HG03135 (cell line): ENCODE measurements around the gene ARVCF.

Experiments used
- ATAC-seq: cut with Tn5 transposase; IDR thresholded peaks from one replicate; pipeline ENCODE4 v1.9.1; 2021; ENCODE audit warnings: mild to moderate bottlenecking, moderate library complexity; ENCODE audit not compliant: unreplicated experiment

Gene ARVCF

DNA sequence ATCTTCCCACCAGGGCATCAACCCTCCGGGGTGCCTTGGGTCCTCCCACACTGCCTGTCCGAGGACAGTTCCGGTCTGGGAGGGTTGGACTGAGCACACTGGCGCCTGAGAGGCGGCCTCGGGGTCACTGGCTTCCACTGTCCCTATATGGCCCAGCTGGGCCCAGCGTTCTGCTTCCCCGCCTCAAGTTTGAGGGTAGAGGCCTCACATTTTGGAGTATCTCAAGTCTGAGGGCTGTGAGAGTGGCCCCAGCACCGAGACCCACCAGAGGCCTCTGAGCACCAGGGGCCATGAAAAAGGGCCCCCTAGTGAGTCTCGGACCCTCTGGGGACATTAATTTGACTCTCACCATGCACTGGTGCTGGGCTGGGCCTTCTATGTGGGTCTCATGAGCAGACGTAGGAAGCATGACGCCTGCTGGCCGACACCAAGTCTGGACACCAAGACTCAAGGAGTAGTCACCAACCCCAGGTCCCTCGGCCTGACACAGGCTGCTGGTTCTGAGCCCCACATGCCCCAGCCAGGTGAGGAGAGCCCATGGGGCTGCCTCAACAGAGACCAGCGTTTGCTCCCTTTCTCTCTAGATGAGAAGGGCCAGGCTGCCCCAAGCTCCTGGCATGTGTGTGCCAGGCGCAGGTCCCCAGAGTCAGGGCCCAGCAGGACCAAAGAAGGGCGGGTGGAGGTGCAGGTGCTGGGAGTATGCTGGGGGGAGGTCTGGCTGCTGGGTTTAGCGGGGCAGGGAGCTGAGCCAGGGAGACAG lies 27.5 kb downstream of the ARVCF start:
- ATAC-seq = no peak

DNA sequence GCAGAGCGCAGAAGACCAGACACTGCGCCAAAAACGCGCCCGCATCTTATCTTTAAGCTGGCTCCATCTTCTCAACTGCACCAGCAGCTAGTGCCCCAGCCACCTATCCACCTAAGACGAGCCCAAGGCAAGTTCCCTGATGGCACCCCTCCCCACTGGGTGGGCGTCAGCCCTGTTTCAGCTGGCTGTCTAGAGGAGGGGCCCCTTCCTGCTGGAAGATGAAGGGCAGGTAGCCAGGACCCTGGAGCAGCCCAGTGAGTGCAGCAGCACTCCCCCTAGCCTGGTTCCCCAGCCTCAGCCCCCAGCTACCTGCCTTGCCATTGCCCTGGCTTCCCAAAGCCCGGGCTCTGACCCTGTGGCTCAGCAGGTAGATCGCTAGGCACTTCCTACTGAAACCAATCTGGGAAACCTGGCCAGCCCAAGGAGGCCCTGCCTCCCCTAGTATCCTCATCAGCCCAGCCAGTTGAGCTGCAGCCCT lies 28.3 kb downstream of the ARVCF start:
- no peak for ATAC-seq

DNA sequence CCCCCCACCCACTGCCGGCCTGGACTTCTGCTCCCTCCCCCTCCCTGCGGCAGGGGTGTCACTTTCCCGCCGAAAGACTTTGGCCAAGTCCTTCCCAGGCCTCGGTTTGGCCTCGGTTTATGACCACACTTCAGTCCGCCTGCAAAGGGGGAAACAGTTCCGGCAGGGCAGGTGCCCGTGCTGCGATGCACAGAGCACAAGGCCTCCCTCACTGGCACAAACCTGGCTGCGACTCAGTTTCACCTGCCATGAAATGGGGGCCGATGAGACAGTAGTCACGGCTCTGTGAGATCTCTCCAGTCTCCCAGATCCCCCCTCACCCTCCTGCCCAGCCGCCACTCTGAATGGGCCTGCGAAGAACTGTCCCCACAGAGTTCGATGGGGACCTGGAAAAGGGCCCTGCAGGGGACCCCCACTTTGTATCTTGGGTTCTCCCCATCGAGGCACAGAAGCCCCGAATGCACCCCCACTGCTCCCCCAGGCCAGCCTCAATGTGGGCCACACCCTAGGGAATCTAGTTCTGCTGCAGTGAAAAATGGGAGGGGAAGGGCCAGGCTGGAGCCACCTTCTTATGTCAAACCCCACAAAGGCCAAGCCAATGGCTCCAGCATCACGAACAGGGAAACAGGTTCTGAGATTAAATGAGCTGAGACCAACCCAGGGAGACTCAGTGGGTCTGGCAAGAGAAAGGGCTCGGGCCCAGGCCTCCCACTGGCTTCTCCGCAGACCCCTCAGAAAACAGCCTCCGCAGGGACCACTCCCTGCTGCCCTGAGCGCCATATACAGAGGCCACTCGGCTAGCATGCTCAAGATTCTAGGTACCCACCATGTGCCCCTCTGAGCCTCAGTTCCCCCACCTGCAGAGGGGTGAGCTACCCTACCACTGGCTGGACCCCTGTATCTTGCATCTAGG lies 29.0 kb downstream of the ARVCF start:
- ATAC-seq = no peak

DNA sequence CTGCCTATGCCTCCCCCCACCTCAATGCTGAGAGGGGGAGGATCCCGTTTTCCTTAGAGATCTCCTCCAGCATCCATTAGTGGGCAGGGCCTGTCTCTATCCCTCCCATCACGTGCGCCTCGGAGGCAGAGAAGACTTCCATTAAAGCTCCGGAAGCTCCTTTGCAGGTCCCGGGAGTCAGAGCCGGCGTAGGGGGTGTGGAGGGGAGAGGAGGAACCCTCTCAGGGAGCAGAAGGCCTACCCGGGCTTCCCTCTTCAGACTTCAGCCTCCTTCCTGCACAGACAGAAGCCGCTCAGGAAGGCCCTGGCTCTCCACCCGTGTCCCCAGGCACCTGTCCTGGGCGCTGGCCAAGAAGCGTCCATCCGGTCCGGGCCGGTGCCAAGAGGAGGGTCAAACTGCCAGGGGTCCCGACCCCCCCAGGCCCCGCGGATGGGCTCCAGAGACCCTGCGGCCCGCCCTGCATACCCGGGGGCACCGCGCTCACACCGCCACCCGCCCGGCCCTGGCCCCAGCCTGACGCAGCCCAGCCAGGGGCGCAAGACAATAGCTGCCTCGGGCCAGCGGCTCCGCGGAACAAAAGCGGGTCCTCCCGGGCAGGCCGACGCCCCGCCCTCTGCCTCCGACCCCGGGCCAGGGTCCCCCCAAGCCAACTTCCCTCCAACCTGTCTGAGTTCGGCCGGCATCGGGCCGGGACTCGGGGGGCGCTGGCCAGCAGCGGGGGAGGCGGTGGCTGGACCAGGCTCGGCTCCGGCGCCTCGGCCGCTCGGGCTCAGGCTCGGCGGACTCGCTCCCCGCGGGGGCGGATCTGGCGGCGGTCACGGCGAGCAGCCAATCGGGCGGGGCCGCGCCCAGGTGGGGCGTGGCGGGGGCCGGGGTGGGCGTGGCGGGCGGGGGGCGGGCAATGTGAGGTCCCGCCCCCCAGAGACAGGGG lies 29.9 kb downstream of the ARVCF start:
- ATAC-seq = peak; percentile 58

DNA sequence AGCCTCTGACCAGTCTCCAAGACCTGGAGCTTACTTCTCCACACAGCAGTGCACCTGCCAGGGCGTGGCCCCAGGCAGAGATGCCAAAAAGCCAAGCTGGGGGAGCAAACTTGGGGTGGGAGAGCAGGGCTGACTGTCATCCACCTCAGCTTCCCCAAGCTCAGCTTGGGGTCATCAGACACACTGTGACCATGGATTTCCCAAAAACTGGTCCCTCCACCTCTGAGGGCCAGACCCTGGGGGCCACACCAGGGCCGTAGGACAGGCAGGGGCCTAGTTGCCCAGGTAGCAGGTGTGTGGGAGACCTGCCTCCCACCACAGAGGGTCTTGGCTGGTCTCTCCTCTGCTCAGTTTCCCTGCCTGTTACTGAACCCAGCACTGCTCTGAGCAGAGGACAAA lies 30.6 kb downstream of the ARVCF start:
- no peak for ATAC-seq

DNA sequence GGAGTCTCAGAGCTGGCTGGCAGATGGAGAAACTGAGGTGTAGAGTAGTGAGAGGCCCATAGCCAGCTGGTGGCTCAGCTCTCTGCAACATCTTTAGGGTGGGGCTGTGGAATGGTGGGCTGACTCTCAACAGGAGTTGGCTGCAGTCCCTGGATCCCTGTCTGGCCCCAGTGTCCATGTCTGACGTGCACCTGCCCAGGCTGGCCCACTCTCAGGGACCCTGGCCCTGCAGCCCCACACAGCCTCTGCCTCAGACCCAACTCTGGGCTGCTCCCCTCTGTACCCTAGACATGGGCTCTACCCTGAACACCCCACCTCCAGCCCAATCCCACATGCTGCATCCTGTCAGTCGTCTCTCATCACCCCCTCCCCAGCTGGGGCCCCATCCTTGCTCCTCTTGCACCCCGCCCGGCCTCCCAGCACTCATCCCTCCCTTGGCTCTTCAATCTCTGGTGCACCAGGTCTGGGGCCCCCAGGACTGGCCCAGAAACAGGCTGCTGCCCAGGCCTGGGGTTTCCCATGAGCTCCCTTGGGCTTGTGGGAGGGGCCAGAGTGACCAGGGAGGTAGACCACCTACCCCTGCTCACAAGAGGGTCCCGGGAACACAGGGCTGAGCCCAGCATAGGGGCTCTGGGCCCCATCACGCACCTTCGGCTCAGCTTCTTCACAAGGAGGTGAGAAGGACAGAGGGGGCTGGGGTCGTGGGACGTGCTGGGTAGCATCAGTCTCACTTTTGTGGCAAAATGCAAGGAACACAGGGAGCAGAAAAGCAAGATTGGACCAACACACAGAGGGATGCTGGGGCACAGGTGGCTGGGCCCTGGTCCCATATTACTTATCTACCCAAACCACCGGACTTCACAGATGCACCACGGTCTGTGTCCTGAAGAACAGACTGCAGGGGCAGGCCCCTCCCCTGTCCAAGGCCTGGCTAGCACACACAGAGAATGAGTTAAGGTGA lies 31.5 kb downstream of the ARVCF start:
- no peak for ATAC-seq

DNA sequence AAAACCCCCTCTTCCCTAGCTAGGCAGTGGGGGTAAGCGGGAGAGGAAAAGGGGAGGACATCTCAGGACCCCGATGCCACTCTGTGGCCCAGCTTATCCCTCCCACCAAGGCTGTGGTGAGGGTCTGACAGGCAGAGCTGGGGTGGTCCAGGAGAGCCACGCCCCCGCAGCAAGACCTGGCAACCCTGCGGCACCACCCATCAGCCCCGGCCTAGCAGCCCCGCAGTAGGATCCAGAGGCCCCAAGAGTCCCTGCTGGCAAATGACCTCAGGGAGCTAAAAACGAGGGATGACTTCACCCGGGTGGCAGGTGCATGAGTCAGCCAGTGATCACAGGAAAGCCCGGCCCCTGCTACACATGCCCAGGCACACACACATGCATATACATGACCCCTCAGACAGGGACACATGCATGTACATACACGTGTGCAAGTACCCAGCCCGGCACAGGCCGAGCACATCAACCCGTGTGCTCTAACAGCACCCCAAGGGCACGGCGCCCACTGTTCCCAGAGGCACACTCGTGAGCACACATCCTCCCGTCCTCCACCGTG lies 32.3 kb downstream of the ARVCF start:
- no peak for ATAC-seq

DNA sequence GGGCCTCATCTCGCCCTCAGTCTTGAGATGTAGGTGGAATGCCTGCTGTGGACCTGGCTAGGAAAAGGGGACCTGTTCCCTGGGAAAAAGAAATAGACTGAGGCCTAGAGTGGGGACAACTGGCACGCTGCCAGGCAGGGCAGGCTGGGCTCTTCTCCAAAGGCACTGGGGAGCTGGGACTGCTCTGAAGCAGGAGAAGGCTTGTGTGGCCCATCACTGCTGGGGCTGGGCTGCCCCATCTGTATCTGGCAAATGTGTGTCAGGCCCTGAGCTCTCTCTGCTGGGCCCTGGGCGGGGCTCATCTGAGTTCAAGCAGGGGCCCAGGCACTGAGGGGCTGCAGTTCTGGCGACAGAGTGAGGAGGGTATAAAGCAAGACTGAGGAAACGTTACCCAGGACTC lies 32.9 kb downstream of the ARVCF start:
- no peak for ATAC-seq

DNA sequence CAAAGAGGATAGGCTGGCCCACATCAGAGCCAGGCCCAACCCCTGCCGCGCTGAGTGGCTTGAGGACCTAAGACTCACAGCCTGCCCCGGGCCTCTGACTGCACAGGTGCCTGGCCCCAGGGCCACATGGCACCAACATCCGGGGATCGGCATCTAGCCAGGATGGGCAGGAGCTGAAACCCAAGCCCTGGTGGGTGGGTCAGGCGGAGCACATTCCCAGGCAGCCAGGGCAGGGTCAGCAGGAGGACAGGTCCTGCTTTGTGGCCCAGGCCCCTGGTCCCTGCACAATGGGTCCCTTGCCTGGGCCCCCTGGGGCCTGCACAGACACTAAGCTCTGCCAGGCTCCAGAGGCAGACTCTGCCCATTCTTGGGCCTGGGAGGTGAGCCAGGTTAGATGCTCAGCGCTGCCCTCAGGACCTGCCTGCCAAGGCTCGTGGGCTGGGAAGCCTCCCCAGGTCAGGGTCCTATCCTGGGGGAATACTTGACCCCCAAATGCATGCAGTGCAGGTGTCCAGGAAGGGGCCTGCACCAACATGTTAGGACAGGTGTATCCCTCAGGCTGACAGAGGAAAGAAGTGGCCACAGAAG lies 33.5 kb downstream of the ARVCF start:
- ATAC-seq = no peak

DNA sequence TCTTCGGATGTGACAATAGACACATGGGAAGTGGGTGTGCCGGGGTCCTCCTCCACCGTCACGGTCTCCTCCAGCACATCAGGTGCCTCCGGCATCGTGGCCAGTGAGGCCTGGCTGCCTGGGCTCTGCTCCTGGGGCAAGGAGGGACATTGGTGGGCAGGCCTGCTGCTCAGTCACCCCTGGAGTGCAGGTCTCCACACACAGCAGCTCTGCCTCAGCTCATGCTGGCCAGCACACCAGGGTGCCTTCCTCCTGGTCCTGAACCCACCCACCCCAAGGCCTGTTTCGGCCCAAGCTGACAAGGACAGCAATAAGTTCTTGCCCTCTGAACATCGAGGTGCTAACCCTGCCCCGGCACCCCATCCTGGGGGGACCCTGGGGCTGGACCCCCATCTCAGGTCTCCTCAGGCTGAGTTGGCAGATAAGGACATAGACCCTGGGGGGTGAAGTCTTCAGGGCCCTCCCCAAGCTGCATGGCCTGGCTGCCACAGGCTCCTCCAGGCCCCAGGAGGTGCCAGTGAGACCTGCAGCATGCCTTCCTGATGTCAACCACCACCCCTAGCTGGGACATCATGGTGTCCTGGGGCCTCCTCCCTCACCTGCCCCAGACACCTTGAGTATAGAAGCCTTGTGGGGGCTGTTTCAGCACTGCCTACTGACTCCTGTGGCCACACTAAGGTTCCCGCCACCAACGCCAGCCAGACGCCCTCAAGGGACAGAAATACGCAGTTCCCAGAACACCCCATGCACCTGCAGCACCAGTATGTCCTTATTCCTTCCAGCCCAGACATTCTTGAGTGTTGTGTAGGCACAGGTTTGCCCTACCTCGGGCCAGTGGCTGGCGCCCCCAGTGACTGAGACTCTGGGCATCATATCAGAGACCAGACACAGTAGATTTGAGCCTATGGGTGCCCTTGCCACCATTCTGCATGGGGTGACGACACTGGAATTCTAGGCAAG lies 34.4 kb downstream of the ARVCF start:
- ATAC-seq = no peak

DNA sequence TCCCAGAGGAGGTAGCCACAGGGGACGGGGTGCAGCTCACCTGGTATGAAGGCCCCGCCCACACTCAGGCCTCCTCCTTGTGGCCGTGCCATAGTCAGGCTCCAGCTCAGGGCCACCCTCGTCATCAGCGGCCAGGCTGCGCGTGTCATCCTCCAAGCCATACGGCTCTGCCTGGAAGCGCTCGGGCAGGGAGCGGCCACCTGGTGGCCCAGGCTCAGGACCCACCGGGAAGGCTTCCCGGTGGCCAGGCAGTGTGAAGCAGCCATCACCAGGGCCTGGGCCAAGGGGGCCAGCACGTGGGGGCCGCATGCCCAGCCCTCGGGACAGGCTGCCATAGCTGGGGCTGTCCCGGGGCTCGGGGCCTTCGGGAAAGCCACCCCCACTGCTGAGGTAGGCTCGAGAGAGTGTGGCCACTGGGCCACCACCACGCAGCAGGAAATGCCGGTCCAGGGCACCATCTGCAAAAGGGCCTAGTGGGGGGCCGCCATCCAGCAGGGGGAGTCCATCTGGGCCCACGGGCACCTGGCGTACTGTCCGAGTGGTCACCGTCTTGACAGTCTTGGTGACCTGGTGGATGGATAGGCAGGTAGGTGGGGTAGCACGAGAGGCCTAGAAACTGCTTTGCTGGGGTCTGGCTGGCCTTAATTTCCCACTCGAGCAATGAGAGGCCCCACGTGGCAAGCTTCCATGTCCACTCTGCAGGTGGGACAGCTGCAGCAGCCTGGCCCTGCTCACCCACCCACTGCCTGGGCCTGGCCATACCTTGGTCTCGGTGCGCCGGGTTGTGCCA lies 35.3 kb downstream of the ARVCF start:
- no peak for ATAC-seq

DNA sequence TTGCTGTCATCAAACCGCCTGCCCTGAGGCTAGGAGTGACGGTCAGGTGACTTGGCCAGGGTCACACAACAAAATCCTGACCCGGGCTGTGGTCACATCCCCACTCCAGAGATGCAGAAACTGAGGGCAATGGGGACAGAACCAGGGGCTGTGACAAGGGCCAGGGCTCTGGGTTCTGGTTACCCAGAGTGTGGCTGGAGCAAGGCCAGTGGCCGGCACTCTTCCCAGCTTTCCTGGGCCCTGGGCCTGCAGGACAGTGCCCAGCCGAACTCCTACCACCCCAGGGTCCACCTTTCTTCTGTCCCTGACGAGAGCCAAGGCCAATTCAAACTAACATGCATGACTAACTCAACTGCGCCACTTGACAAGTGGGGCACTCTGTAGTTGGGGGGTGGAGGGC lies 35.9 kb downstream of the ARVCF start:
- no peak for ATAC-seq

DNA sequence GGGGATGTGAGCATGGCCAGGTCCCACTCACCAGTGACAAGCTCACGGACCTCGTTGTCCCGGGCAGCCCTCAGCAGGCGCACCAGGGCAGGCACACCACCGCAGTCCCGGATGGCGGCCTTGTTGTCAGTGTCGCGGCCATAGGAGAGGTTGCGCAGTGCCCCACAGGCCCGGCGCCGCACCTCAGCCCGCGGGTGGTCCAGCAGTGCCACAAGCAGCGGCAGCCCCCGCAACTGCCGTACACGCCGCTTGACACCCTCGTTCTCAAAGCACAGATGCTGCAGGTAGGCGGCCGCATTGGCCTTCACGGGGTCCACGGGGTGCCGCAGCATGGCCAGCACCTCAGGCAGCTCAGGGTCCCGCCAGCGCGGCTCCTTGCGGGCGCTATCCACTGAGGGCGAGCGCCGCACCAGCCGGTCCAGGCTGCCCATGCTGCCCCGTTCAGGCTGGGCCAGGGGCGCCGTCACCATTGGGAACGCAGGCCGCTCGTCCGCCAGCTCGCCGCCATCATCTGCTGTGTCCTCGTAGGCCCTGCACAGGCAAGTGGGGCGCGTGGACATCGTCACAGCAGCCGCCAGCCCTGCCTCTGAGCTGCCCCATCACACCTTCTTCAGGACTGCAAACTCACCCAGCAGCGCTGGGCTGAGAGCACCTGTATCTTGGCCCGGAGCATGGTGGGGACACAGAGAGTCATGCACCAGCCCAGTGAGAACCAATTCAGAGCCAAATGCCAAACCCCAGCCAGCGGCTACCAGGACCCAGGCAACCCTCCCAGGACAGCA lies 36.7 kb downstream of the ARVCF start:
- ATAC-seq = no peak

DNA sequence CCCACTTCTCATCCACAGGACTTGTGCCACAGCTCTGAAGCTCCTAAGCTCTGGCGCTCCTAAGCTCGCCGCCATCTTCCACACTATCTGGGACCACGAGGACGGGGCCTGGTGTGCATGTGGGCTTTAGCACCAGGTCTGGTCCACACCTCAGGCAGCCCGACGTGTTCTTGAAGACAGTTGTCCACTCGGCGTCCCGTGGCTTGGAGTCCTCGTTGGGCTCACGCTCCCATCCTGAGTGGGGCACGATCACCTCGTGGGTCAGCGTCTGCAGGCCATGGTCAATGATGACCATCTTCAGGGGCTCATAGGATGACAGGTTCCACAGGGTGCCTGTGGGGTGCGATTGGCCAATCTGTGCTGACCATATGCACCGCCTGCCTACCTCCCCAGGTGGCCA lies 37.9 kb downstream of the ARVCF start:
- no peak for ATAC-seq

DNA sequence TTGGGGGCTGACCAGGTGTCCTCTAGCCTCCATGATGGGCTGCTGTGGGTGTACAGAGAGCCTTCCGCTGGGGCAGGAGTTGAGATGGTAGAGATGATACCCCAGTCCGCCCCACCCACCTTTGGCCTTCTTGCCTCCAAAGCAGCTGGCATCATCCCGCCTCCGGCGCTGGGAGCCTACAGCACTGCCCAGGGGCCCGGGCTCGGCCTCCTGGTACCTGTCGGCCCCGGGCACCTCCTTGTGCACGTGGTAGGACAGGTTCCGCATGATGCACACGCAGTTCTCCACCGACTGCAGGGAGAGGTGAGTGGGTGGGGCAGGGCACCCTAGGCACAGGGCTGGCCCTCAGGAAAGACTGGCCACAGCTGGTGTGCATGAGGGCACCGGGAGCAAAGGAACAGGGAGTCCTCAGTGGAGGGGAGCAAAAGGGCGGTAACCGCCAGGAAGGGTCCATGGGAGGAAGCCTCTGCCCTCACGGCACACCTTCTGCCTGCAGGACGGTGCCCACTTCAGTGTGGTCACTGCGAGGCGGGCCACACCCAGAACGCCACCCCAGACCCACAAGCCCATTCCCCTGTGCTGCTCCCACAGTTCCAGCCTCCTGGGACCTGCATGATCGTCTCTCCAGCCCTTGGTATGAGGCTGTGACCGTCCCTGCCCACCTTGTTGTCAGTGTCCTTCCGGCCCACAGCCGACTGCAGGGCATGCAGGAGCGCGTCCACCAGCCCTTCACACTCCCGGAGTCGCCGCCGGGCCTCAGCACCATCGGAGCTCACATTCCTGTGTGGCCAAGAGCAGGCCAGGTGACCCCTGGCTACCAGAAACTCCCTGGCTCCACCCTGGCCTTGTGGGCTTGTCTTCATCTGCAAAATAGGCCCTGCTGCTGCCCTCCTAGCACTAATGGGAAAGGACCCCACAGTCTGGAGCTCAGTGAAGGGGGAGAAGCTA lies 39.1 kb downstream of the ARVCF start:
- ATAC-seq = no peak
